ENCODE results near the gene CNOT6L. TPM values are rescaled to one million over a fixed set of nuclear protein-coding genes. Genes with fewer than 3 reads are reported as not detected.

CNOT6L gene
- total RNA-seq, 1 donor, result 14.2 TPM

DNA sequence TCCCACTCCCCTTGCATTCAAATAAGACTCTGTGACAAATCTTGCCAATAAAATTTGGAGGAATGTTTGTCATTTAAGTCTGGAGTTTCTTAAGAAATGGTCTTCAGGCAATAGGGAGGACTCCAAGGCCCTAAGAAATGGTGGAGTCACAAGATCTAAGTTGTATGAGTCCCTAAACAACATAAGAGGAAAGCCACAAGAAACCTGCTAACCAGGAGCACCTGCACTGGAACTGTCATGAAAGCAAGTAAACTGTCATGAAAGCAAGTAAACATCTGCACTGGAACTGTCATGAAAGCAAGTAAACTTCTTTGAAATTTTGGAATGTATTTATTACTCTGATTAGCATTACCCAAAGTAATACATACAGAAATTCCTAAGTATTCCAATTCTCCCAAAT, 3.5 kb downstream of the CNOT6L start:
- TF ChIP-seq, protein P1, sequence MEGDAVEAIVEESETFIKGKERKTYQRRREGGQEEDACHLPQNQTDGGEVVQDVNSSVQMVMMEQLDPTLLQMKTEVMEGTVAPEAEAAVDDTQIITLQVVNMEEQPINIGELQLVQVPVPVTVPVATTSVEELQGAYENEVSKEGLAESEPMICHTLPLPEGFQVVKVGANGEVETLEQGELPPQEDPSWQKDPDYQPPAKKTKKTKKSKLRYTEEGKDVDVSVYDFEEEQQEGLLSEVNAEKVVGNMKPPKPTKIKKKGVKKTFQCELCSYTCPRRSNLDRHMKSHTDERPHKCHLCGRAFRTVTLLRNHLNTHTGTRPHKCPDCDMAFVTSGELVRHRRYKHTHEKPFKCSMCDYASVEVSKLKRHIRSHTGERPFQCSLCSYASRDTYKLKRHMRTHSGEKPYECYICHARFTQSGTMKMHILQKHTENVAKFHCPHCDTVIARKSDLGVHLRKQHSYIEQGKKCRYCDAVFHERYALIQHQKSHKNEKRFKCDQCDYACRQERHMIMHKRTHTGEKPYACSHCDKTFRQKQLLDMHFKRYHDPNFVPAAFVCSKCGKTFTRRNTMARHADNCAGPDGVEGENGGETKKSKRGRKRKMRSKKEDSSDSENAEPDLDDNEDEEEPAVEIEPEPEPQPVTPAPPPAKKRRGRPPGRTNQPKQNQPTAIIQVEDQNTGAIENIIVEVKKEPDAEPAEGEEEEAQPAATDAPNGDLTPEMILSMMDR (IDR thresholded peaks at IDR 0.05; ENCODE audit: insufficient read depth, low read depth, low read length), result no peak
- H3K4me3 ChIP-seq (ENCODE audit: low read depth, low read length), result no peak overlapping the region
- DNase-seq (ENCODE audit: low read depth), result no peak

DNA sequence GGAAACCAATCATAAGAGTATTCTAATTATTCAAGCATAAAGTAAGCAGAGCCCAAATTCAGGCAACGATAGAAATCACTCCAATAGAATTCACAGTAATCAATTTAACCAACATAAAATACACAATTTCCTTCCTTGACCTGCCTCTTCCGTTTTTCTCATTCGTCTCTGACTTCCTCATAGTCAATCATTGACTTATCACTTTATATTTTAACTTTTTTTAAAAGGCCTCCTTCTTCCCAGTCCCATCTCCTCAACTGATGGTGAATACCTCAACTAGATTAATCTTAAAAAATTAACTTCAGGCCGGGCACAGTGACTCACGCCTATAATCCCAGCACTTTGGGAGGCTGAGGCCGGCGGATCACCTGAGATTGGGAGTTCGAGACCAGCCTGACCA, 13.3 kb downstream of the CNOT6L start:
- TF ChIP-seq, protein P1 (IDR thresholded peaks at IDR 0.05; ENCODE audit: insufficient read depth, low read depth, low read length), result no peak
- no peak for DNase-seq (ENCODE audit: low read depth)
- H3K4me3 ChIP-seq (ENCODE audit: low read depth, low read length), result no peak overlapping the region

DNA sequence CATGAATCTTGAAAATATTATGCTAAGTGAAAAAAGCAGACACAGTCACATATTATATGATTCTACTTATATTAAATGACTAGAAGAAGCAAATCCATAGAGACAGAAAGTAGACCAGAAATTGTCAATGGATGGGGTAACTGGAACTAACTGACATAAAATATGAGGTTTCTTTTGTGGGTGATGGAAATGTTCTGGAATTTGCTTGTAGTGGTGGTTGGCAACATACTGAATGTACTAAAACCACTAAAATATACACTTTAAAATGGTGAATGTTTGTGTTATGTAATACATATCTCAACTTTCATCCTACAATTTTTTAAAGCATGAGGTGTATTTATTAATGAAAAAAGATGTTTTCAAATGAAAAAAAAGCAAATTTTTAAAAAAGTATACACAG, 14.7 kb downstream of the CNOT6L start:
- no peak overlapping the region for H3K4me3 ChIP-seq (ENCODE audit: low read depth, low read length)
- peak; percentile 26 for DNase-seq (ENCODE audit: low read depth)
- TF ChIP-seq, protein P1 (IDR thresholded peaks at IDR 0.05; ENCODE audit: insufficient read depth, low read depth, low read length), result no peak

DNA sequence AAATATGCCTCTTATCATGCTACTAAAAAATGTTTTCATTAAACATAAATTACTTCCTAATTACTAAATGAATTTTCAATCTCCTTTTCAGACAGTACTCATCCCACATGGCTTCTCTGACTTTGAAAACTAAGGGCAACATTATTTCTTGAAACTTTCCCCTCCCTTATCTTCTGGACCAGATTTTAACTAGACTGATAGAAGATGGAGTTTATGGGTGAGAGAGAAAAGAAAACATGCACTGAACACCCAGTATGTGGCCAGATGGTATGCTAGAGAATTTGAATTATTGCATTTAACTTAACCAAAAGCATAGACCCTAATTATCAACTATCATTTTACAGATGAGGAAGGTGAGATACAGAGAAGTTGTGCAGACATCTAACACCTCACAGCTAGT, 16.8 kb downstream of the CNOT6L start:
- H3K4me3 ChIP-seq (ENCODE audit: low read depth, low read length), result no peak overlapping the region
- no peak for DNase-seq (ENCODE audit: low read depth)
- TF ChIP-seq, protein P1 (IDR thresholded peaks at IDR 0.05; ENCODE audit: insufficient read depth, low read depth, low read length), result no peak

DNA sequence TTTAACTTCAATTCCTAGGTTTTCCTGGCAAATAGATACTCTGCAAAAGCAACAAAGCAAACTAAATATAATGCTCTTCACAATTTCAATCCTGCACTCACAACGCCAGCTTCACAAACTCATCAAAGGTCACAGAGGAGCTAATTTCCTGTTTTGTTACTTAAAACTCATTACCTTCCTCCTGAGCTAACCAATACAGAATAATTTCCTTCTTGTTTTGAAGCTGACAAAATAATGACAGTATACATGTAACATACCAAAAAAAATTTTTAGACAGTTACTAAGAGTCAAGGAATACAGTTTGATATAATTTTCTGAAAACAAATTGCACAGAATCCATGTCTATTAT, 17.9 kb downstream of the CNOT6L start:
- TF ChIP-seq, protein P1 (IDR thresholded peaks at IDR 0.05; ENCODE audit: insufficient read depth, low read depth, low read length), result no peak
- no peak overlapping the region for H3K4me3 ChIP-seq (ENCODE audit: low read depth, low read length)
- no peak for DNase-seq (ENCODE audit: low read depth)

DNA sequence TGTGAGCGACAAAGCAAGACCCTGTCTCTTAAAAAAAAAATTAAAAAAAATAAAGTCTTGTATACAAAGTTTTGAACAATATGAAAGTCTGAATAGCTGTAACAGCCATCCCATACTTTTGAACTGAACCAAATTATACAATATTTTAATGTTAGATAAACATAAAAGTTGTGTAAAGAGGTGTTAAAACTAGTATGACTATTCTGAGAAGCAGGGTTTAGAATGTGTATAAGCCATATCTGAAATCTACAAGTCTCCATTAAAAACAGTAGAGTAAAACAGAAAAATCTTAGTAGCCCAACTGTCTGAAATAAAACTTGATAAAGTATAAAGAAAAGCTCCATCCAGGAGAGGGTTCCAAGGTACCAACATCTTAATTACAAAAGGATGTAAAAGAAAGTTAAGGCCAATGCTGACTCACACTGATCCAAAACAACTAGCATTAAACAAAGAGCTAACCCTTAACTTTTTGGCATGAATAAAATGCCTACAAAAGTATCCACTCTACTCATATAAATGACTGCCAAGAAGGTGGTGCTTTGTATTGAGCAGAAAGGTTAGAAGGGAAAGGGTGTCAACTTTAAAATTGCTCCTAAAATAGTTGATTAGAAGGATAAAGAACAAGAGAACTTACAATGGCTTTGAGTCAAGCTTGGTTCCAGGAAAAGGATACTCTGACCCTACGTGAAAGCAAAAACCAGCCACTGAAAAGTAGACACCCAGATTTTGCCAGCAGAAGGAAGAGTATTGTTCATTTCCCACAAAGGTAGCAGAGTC, 18.5 kb downstream of the CNOT6L start:
- DNase-seq (ENCODE audit: low read depth), result no peak
- TF ChIP-seq, protein P1 (IDR thresholded peaks at IDR 0.05; ENCODE audit: insufficient read depth, low read depth, low read length), result no peak
- no peak overlapping the region for H3K4me3 ChIP-seq (ENCODE audit: low read depth, low read length)

DNA sequence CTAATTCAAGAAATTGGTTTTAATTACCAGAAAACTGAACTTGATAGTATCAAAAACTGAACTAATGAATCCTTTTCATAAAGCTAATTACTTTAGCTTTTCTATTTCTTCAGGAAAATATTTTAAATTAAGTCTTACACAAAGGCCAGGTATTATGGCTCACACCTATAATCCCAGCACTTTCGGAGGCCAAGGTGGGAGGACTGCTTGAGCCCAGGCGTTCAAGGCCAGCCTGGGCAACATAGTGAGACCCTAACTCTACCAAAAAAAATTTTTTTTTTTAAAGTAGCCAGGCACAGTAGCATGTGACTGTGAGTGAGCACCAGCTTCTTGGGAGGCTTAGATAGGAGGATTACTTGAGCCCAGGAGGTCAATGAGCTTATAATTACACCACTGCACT, 19.1 kb downstream of the CNOT6L start:
- TF ChIP-seq, protein P1 (IDR thresholded peaks at IDR 0.05; ENCODE audit: insufficient read depth, low read depth, low read length), result no peak
- H3K4me3 ChIP-seq (ENCODE audit: low read depth, low read length), result no peak overlapping the region
- no peak for DNase-seq (ENCODE audit: low read depth)
